OCI-LY7 (cell line): ENCODE measurements around the gene LAMA3. TPM values are rescaled to one million over a fixed set of nuclear protein-coding genes. Genes with fewer than 3 reads are reported as not detected.

Experiments used
- BruUV-seq: library from RNA; stranded (reverse); fragments of 400-500 nt; replicated peaks from 2 replicates; lab custom pipeline; 2021; lab: Mats Ljungman, UMichigan
- CTCF ChIA-PET: fragments of 300-600 bp; sonication (Branson Sonifier 250); formaldehyde crosslinking; loops from one replicate; lab custom pipeline; 2022; ENCODE audit warnings: antibody characterized with exemption; ENCODE audit not compliant: unreplicated experiment; lab: Charles Lee
- POLR2A ChIA-PET: fragments of 300-600 bp; sonication (Branson Sonifier 250); formaldehyde crosslinking; loops from one replicate; lab custom pipeline; 2022; ENCODE audit warnings: antibody characterized with exemption; lab: Charles Lee
- DNase-seq: peaks from one replicate; pipeline ENCODE4 v3.0.0-alpha.2; 2015; ENCODE audit warnings: low spot score
- H2AFZ ChIP-seq: fragments of 200-600 bp; sonication (generic), shearing (Covaris generic); 2 replicates; pipeline ENCODE4 v1.6.1; 2014; ENCODE audit warnings: mild to moderate bottlenecking, antibody characterized with exemption, low read length, moderate library complexity
- H3K27ac ChIP-seq: fragments of 200-600 bp; sonication (generic); 2 replicates; pipeline ENCODE4 v1.5.1; 2014; ENCODE audit warnings: mixed run types, low read depth, mild to moderate bottlenecking, moderate library complexity, low read length, inconsistent platforms; ENCODE audit not compliant: poor library complexity, severe bottlenecking
- H3K36me3 ChIP-seq: fragments of 200-600 bp; sonication (generic); 2 replicates; pipeline ENCODE4 v1.6.1; 2014; ENCODE audit warnings: mild to moderate bottlenecking, antibody characterized with exemption, low read length, moderate library complexity, mixed read lengths; ENCODE audit not compliant: insufficient read depth
- H3K4me1 ChIP-seq: fragments of 200-600 bp; sonication (generic); 2 replicates; pipeline ENCODE4 v1.5.1; 2014; ENCODE audit warnings: mild to moderate bottlenecking, low read length; ENCODE audit not compliant: insufficient read depth, poor library complexity, severe bottlenecking
- H3K4me2 ChIP-seq: fragments of 200-600 bp; sonication (generic); 2 replicates; pipeline ENCODE4 v1.6.1; 2014; ENCODE audit warnings: mild to moderate bottlenecking, low read length
- H3K4me3 ChIP-seq: fragments of 200-600 bp; sonication (generic); 2 replicates; pipeline ENCODE4 v1.5.1; 2014; ENCODE audit warnings: mild to moderate bottlenecking, low read depth, low read length; ENCODE audit not compliant: poor library complexity, severe bottlenecking
- H3K79me2 ChIP-seq: fragments of 200-600 bp; sonication (generic); 2 replicates; pipeline ENCODE4 v1.6.1; 2016; ENCODE audit warnings: low read depth, mild to moderate bottlenecking, low read length, moderate library complexity, mixed read lengths; ENCODE audit not compliant: insufficient read depth
- H3K9me2 ChIP-seq: fragments of 200-600 bp; sonication (generic); 2 replicates; pipeline ENCODE4 v1.6.1; 2016; ENCODE audit warnings: mild to moderate bottlenecking, low read length, mixed read lengths; ENCODE audit not compliant: insufficient read depth
- H3K9me3 ChIP-seq: fragments of 200-600 bp; sonication (generic); 2 replicates; pipeline ENCODE4 v1.6.1; 2014; ENCODE audit warnings: mild to moderate bottlenecking, mixed run types, low read length, mixed read lengths
- H4K20me1 ChIP-seq: fragments of 200-600 bp; sonication (generic); 2 replicates; pipeline ENCODE4 v1.6.1; 2014; ENCODE audit warnings: mild to moderate bottlenecking, antibody characterized with exemption, low read length, moderate library complexity, mixed read lengths; ENCODE audit not compliant: insufficient read depth
- EZH2phosphoT487 ChIP-seq: fragments of 200-600 bp; sonication (generic); IDR thresholded peaks from 2 replicates; pipeline ENCODE4 v1.6.1; 2018; ENCODE audit warnings: low read depth, borderline replicate concordance, mild to moderate bottlenecking, mixed run types, antibody characterized with exemption, low read length, moderate library complexity, mixed read lengths
- intact Hi-C: fragments of 100-400 bp; cut with micrococcal nuclease; formaldehyde crosslinking; loops from one replicate; pipeline ENCODE4 v1.10.0; 2022; ENCODE audit not compliant: unreplicated experiment
- total RNA-seq, 2 experiments: library from RNA; depleted of rRNA in 1 of 2; stranded (reverse); fragments of >200 nt in 1 of 2; shearing (Covaris generic) in 1 of 2; gene quantifications; 2 replicates each; pipeline ENCODE4 v1.2.3, GENCODE V29; 2014 to 2022
- TF ChIP-seq, protein P1 (sequence below): fragments of 200-600 bp; sonication (generic); conservative IDR thresholded peaks from 2 replicates; pipeline ENCODE4 v1.5.1; 2014; ENCODE audit warnings: mild to moderate bottlenecking, antibody characterized with exemption, low read length, moderate library complexity, mixed read lengths

LAMA3 gene
- total RNA-seq, 2 experiments from 2014 or later = 0.16 to 1.6 TPM

GRCh38 chr18:23805898-23806297 is 116.6 kb downstream of the LAMA3 start:
- intact Hi-C loops = no loop called here
- CTCF ChIA-PET = no interaction called here
- Histone ChIP-seq H3K79me2 (no peaks in the 10 kb centered on the region), H3K4me2 (no peak overlapping the region), H3K4me3 (no peak overlapping the region), H3K27ac (no peak overlapping the region), H3K9me2 (no peaks in the 10 kb centered on the region), H4K20me1 (no peaks in the 10 kb centered on the region), H3K4me1 (no peaks in the 10 kb centered on the region), H2AFZ (no peak overlapping the region), H3K9me3 (no peaks in the 10 kb centered on the region), H3K36me3 (no peaks in the 10 kb centered on the region)
- POLR2A ChIA-PET = no interaction called here
- no peak for DNase-seq
- no TSS peak for BruUV-seq
- TF ChIP-seq EZH2phosphoT487 = no peak
- TF ChIP-seq, protein P1, sequence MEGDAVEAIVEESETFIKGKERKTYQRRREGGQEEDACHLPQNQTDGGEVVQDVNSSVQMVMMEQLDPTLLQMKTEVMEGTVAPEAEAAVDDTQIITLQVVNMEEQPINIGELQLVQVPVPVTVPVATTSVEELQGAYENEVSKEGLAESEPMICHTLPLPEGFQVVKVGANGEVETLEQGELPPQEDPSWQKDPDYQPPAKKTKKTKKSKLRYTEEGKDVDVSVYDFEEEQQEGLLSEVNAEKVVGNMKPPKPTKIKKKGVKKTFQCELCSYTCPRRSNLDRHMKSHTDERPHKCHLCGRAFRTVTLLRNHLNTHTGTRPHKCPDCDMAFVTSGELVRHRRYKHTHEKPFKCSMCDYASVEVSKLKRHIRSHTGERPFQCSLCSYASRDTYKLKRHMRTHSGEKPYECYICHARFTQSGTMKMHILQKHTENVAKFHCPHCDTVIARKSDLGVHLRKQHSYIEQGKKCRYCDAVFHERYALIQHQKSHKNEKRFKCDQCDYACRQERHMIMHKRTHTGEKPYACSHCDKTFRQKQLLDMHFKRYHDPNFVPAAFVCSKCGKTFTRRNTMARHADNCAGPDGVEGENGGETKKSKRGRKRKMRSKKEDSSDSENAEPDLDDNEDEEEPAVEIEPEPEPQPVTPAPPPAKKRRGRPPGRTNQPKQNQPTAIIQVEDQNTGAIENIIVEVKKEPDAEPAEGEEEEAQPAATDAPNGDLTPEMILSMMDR = no peak

GRCh38 chr18:23809415-23809814 is 120.2 kb downstream of the LAMA3 start:
- intact Hi-C loops = no loop called here
- H3K79me2 ChIP-seq = no peaks in the 10 kb centered on the region
- H3K4me1 ChIP-seq = no peaks in the 10 kb centered on the region
- DNase-seq = no peak
- no peaks in the 10 kb centered on the region for H3K36me3 ChIP-seq
- no peak overlapping the region for H3K4me2 ChIP-seq
- no peaks in the 10 kb centered on the region for H3K9me3 ChIP-seq
- ChIA-PET CTCF (no interaction called here), POLR2A (no interaction called here)
- no peak for TF ChIP-seq EZH2phosphoT487
- TF ChIP-seq, protein P1 = no peak
- no peaks in the 10 kb centered on the region for H4K20me1 ChIP-seq
- no peak overlapping the region for H2AFZ ChIP-seq
- no peak overlapping the region for H3K27ac ChIP-seq
- H3K4me3 ChIP-seq = no peak overlapping the region
- no peaks in the 10 kb centered on the region for H3K9me2 ChIP-seq
- BruUV-seq = no TSS peak

- H4K20me1 ChIP-seq = no peaks in the 10 kb centered on the region
- no peaks in the 10 kb centered on the region for H3K79me2 ChIP-seq
- ChIA-PET CTCF (no interaction called here), POLR2A (interaction anchor here (0.6 to 1.0 kb wide), 2 partner anchors 9 to 185 kb away, joined by 3 read pairs; no protein-coding TSS in a partner anchor)
- H3K9me3 ChIP-seq = no peaks in the 10 kb centered on the region
- no peaks in the 10 kb centered on the region for H3K9me2 ChIP-seq
- no peak overlapping the region for H3K4me2 ChIP-seq
- no peak overlapping the region for H3K4me3 ChIP-seq
- intact Hi-C loops = loop anchor here (5.0 kb wide), 1 partner anchor 293 kb away; no protein-coding TSS in a partner anchor
- H3K36me3 ChIP-seq = no peaks in the 10 kb centered on the region
- no peak overlapping the region for H3K27ac ChIP-seq
- no TSS peak for BruUV-seq
- H2AFZ ChIP-seq = no peak overlapping the region
- DNase-seq = peak; percentile 24
- no peak for TF ChIP-seq EZH2phosphoT487
- TF ChIP-seq, protein P1 = no peak
- H3K4me1 ChIP-seq = no peaks in the 10 kb centered on the region
Observed at GRCh38 chr18:23810396-23810795, 121.1 kb downstream of the LAMA3 start.
